AG04449 (cell line): ENCODE measurements around the gene UBAP1L.
"Not testable (repeated sequence)": the region's sequence is repeated elsewhere in the genome, so short reads cannot be mapped to it uniquely, and the experiment has no call there.

Experiments
- CTCF ChIA-PET: fragments of 350-600 bp; formaldehyde crosslinking; extraction: SDS; loops from one replicate; lab custom pipeline; 2021; ENCODE audit warnings: antibody characterized with exemption; lab: Yijun Ruan, JAX
- POLR2A ChIA-PET: fragments of 400-600, 350-600 bp; formaldehyde crosslinking; extraction: SDS; loops from one replicate; lab custom pipeline; 2020; ENCODE audit warnings: antibody characterized with exemption, inconsistent platforms; lab: Yijun Ruan, JAX
- DNase-seq: peaks from one replicate; pipeline ENCODE4 v3.0.0-alpha.2; 2010; ENCODE audit warnings: low read depth, low spot score
- H3K4me3 ChIP-seq: 2 replicates; pipeline ENCODE4 v1.5.1; 2011; ENCODE audit warnings: low read depth, mild to moderate bottlenecking, control low read depth, low read length
- CTCF ChIP-seq: IDR thresholded peaks from one replicate; pipeline ENCODE4 v1.5.1; 2011; ENCODE audit warnings: mild to moderate bottlenecking, moderate library complexity, low read length, control low read depth, inconsistent platforms; ENCODE audit not compliant: insufficient read depth; ENCODE audit errors: missing control alignments

UBAP1L gene

DNA sequence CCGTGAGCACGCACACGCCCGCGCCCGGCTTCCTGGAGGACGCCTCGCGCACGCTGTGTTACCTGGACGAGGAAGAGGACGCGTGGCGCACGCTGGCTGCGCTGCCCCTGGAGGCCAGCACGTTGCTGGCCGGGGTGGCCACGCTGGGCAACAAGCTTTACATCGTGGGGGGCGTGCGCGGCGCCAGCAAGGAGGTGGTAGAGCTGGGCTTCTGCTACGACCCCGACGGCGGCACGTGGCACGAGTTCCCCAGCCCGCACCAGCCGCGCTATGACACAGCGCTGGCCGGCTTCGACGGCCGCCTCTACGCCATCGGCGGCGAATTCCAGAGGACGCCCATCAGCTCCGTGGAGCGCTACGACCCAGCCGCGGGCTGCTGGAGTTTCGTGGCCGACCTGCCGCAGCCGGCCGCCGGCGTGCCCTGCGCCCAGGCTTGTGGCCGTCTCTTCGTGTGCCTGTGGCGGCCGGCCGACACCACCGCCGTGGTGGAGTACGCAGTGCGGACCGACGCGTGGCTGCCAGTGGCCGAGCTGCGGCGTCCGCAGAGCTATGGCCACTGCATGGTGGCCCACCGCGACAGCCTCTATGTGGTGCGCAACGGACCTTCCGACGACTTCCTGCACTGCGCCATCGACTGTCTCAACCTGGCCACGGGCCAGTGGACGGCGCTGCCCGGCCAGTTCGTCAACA is 37.6 kb downstream of the UBAP1L start:
- no peak for TF ChIP-seq CTCF
- ChIA-PET CTCF (interaction anchor here (0.9 to 14.3 kb wide), 17 partner anchors 10 to 391 kb away, joined by 3 to 338 read pairs (median 12); partner anchors contain the start of gene RASL12), POLR2A (no interaction called here)
- DNase-seq = no peak
- no peak overlapping the region for H3K4me3 ChIP-seq

DNA sequence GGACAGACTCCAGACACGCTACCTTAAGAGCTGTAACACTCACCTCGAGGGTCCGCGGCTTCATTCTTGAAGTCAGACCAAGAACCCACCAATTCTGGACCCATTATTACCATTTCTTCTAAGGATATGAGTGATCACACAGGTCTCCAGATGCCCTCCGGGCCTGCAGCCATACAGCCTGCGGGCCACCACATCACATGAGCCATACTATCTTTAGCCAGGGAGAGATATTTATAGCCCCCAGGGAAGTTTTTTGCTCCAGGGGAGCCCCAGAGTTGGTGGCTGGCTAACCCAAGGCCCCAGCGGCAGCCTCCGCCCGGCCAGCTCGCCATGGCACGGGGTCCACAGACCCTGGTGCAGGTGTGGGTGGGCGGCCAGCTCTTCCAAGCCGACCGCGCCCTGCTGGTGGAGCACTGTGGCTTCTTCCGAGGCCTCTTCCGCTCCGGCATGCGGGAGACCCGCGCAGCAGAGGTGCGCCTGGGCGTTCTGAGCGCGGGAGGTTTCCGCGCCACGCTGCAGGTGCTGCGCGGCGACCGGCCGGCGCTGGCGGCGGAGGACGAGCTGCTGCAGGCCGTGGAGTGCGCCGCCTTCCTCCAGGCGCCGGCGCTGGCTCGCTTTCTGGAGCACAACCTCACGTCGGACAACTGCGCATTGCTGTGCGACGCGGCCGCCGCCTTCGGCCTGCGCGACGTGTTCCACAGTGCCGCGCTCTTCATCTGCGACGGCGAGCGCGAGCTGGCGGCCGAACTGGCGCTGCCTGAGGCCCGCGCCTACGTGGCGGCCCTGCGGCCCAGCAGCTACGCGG is 38.3 kb downstream of the UBAP1L start, which contains the start of gene KBTBD13:
Gene KBTBD13, plus strand, starts transcription at position 261 of the 805 bp plus-strand sequence. Its CDS starts 70 bp downstream, at position 331.
- CTCF ChIA-PET = interaction anchor here (0.9 to 14.3 kb wide), 11 partner anchors 9 to 345 kb away, joined by 3 to 338 read pairs (median 35); partner anchors contain the start of gene RASL12
- POLR2A ChIA-PET = no interaction called here
- no peak within 1 kb of the TSS for H3K4me3 ChIP-seq
- DNase-seq = no peak
- no peak for TF ChIP-seq CTCF

DNA sequence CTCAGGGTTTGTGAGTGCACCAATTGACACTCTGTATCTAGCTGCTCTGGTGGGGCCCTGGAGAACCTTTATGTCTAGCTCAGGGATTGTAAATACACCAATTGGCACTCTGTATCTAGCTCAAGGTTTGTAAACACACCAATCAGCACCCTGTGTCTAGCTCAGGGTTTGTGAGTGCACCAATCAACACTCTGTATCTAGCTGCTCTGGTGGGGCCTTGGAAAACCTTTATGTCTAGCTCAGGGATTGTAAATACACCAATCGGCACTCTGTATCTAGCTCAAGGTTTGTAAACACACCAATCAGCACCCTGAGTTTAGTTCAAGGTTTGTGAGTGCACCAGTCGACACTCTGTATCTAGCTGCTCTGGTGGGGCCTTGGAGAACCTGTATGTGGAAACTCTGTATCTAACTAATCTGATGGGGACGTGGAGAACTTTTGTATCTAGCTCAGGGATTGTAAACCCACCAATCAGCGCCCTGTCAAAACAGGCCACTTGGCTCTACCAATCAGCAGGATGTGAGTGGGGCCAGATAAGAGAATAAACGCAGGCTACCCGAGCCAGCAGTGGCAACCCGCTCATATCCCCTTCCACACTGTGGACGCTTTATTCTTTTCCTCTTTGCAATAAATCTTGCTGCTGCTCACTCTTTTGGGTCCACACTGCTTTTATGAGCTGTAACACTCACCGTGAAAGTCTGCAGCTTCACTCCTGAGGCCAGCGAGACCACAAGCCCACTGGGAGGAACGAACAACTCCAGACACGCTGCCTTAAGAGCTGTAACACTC is 39.2 kb downstream of the UBAP1L start:
- POLR2A ChIA-PET, H3K4me3 ChIP-seq, DNase-seq: not testable (repeated sequence)
- CTCF ChIA-PET = interaction anchor here (1.2 to 14.3 kb wide), 9 partner anchors 8 to 41 kb away, joined by 3 to 338 read pairs (median 73); partner anchors contain the start of gene RASL12

- POLR2A ChIA-PET, DNase-seq, H3K4me3 ChIP-seq: not testable (repeated sequence)
- CTCF ChIA-PET = interaction anchor here (1.9 to 3.9 kb wide), 2 partner anchors 20 to 41 kb away, joined by 14 to 20 read pairs; no protein-coding TSS in a partner anchor
These were observed 40.1 kb downstream of the UBAP1L start for GRCh38 chr15:65074946-65075345.

DNA sequence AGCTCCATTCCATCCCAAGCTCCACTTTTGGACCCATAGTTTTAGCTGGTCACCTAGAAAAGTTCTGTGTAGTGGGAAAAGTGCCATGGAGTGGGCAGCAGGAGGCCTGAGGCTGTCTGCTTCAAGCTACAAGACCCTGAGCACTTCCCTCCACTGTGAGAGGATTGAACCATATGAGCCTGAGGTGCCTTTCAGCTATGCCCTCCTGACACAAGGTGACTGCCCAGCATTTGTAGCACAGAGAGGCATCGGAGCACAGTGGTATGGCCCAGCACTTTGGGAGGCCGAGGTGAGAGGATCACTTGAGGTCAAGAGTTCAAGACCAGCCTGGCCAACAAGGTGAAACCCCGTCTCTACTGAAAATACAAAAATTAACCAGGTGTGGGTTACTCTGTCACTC is 42.4 kb downstream of the UBAP1L start:
- CTCF ChIA-PET = interaction anchor here (0.5 to 3.9 kb wide), 7 partner anchors 10 to 521 kb away, joined by 5 to 20 read pairs (median 9); no protein-coding TSS in a partner anchor
- DNase-seq = no peak
- TF ChIP-seq CTCF = no peak
- POLR2A ChIA-PET = no interaction called here
- H3K4me3 ChIP-seq = no peak overlapping the region

- no peak overlapping the region for H3K4me3 ChIP-seq
- TF ChIP-seq CTCF = no peak
- no peak for DNase-seq
- CTCF ChIA-PET = interaction anchor here (1.1 to 3.9 kb wide), 5 partner anchors 14 to 38 kb away, joined by 3 to 20 read pairs (median 6); no protein-coding TSS in a partner anchor
- POLR2A ChIA-PET = no interaction called here
These were observed 43.0 kb downstream of the UBAP1L start for GRCh38 chr15:65072027-65072426.
